ENCODE data around the gene ALDH2. TPM values are rescaled to one million over a fixed set of nuclear protein-coding genes. Genes with fewer than 3 reads are reported as not detected.

ALDH2 gene
- total and polyA plus RNA-seq, 9 of the 15 experiments (the other 6 are each of a cell fraction or from before 2014, with no cell fraction given): 1.9 to 22.5 (median 12.2) TPM

- TF ChIP-seq ATF4 (CRISPR knock-in tag; IDR thresholded peaks at IDR 0.05): 0 out of 2 replicates have a peak, but pooled peaks have one; percentile 7
- no peak for TF ChIP-seq CEBPG (CRISPR knock-in tag; IDR thresholded peaks at IDR 0.05)
- TF ChIP-seq CEBPG (tag; conservative IDR thresholded peaks at IDR 0.05 in 1 of 2, IDR thresholded peaks at IDR 0.05 in 1 of 2): peak in 1 of 2 experiments; percentile 33; a peak in 1 of 4 replicates
- peak; percentile 60 for TF ChIP-seq SMARCC2 (IDR thresholded peaks at IDR 0.05; ENCODE audit: low read depth)
- TF ChIP-seq KDM5B (IDR thresholded peaks at IDR 0.05; ENCODE audit: insufficient replicate concordance, low read depth, low read length): peak; percentile 52
- TF ChIP-seq MYC (IDR thresholded peaks at IDR 0.05; ENCODE audit: low read depth, low read length): 0 out of 2 replicates have a peak, but pooled peaks have one; percentile 12
- TF ChIP-seq MYC (CRISPR knock-in tag; IDR thresholded peaks at IDR 0.05; ENCODE audit: borderline replicate concordance, low read depth): no peak
- no peak for TF ChIP-seq BRD9 (IDR thresholded peaks at IDR 0.05; ENCODE audit: low read depth, partially characterized antibody)
- peak; percentile 49 to 53; a peak in 3 of 4 replicates for TF ChIP-seq KDM1A (IDR thresholded peaks at IDR 0.05)
- TF ChIP-seq, protein P1, sequence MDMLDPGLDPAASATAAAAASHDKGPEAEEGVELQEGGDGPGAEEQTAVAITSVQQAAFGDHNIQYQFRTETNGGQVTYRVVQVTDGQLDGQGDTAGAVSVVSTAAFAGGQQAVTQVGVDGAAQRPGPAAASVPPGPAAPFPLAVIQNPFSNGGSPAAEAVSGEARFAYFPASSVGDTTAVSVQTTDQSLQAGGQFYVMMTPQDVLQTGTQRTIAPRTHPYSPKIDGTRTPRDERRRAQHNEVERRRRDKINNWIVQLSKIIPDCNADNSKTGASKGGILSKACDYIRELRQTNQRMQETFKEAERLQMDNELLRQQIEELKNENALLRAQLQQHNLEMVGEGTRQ (CRISPR knock-in tag; IDR thresholded peaks at IDR 0.05): no peak
- TF ChIP-seq NR2C2 (CRISPR knock-in tag; IDR thresholded peaks at IDR 0.05): no peak
- peak; percentile 71 for TF ChIP-seq NR2C2 (tag; IDR thresholded peaks at IDR 0.05)
- TF ChIP-seq PHF8 (IDR thresholded peaks at IDR 0.05; ENCODE audit: borderline replicate concordance, low read length): peak; percentile 52; the same call in 1 of the 2 replicates
- no peak for TF ChIP-seq ZNF197 (CRISPR knock-in tag; IDR thresholded peaks at IDR 0.05; ENCODE audit: low read depth)
- peak; percentile 75; the same call in 1 of the 2 replicates for TF ChIP-seq HDAC2 (IDR thresholded peaks at IDR 0.05)
- TF ChIP-seq ETV6 (IDR thresholded peaks at IDR 0.05; ENCODE audit: borderline replicate concordance in 1 of 2, low read depth in 2 of 2, low read length in 1 of 2): peak in 1 of 2 experiments; percentile 58; a peak in 2 of 4 replicates
- TF ChIP-seq ETV6 (CRISPR knock-in tag; IDR thresholded peaks at IDR 0.05; ENCODE audit: borderline replicate concordance): no peak
- TF ChIP-seq, protein P2, sequence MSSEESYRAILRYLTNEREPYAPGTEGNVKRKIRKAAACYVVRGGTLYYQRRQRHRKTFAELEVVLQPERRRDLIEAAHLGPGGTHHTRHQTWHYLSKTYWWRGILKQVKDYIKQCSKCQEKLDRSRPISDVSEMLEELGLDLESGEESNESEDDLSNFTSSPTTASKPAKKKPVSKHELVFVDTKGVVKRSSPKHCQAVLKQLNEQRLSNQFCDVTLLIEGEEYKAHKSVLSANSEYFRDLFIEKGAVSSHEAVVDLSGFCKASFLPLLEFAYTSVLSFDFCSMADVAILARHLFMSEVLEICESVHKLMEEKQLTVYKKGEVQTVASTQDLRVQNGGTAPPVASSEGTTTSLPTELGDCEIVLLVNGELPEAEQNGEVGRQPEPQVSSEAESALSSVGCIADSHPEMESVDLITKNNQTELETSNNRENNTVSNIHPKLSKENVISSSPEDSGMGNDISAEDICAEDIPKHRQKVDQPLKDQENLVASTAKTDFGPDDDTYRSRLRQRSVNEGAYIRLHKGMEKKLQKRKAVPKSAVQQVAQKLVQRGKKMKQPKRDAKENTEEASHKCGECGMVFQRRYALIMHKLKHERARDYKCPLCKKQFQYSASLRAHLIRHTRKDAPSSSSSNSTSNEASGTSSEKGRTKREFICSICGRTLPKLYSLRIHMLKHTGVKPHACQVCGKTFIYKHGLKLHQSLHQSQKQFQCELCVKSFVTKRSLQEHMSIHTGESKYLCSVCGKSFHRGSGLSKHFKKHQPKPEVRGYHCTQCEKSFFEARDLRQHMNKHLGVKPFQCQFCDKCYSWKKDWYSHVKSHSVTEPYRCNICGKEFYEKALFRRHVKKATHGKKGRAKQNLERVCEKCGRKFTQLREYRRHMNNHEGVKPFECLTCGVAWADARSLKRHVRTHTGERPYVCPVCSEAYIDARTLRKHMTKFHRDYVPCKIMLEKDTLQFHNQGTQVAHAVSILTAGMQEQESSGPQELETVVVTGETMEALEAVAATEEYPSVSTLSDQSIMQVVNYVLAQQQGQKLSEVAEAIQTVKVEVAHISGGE (CRISPR knock-in tag; IDR thresholded peaks at IDR 0.05): 0 out of 6 replicates have a peak, but pooled peaks of 1 of the 3 experiments have one; percentile 47
- TF ChIP-seq ELF1 (tag; IDR thresholded peaks at IDR 0.05): peak; percentile 73
- TF ChIP-seq GATAD2A (IDR thresholded peaks at IDR 0.05): peak; percentile 91
- TF ChIP-seq MEF2D (tag; conservative IDR thresholded peaks at IDR 0.05; ENCODE audit: low read depth): no peak
- TF ChIP-seq POLR2B (IDR thresholded peaks at IDR 0.05; ENCODE audit: low read depth, partially characterized antibody): peak; percentile 28
Measured at GRCh38 chr12:111775205-111776193, 8.8 kb downstream of the ALDH2 start (continued).

All from K562 (cell line).